Right lobe of liver (tissue), 4 donors: ENCODE results near the gene TM9SF3.

ENCODE experiments used
- POLR2A ChIP-seq: fragments of 450-650 bp; IDR thresholded peaks from one replicate; pipeline ENCODE4 v1.6.1; 2017; ENCODE audit warnings: antibody characterized with exemption, mild to moderate bottlenecking
- TF ChIP-seq, protein P1 (sequence below), 4 donors: fragments of 200-600 bp in 3 of 4; fragments of 450-650 bp in 1 of 4; IDR thresholded peaks; one replicate each; pipeline versions ENCODE4 v1.5.1 to v1.8.0; 2016 to 2022; ENCODE audit warnings: antibody characterized with exemption in 4 of 4, mild to moderate bottlenecking in 2 of 4
- donor health status: DM: no; HTN: no; CAD: no.
- donor health status: DM: no; HTN: no; CAD: no.
- donor health status: DM: no; HTN: yes; CAD: no.

DNA sequence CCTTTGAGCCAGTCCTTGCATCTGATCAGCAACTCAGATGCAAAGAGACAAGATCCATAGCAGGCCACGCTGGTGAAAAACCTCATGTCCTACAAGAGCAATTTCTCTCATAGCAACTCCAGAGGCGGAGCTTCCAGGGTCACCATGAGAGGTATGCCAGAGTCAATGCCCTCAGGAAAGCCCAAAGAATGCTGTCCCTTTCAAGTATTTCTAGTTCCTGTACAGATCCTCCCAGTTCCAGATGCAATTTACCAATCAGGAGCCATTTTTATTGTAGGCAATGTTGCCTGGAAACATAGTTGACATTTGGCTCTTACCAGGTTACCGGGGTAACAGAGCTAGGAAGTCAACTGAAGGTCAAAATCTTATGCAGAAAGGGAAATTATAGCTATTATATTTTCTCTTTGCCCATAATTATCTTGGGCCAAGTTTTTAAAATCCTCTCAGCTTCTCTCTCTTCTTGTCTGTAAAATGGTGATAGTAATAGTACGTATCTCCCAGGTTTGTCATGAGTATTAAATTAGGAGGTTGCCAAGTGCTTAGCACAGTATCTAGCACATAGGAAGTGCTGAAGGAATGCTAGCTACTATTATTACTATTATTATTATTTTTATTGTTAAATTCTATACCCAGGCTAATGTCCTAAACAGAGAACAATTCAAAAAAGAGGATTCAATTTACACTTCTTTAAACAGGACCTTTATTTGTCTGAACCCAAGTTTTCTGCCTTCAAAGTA is 46.3 kb upstream of the TM9SF3 start:
- TF ChIP-seq, protein P1, sequence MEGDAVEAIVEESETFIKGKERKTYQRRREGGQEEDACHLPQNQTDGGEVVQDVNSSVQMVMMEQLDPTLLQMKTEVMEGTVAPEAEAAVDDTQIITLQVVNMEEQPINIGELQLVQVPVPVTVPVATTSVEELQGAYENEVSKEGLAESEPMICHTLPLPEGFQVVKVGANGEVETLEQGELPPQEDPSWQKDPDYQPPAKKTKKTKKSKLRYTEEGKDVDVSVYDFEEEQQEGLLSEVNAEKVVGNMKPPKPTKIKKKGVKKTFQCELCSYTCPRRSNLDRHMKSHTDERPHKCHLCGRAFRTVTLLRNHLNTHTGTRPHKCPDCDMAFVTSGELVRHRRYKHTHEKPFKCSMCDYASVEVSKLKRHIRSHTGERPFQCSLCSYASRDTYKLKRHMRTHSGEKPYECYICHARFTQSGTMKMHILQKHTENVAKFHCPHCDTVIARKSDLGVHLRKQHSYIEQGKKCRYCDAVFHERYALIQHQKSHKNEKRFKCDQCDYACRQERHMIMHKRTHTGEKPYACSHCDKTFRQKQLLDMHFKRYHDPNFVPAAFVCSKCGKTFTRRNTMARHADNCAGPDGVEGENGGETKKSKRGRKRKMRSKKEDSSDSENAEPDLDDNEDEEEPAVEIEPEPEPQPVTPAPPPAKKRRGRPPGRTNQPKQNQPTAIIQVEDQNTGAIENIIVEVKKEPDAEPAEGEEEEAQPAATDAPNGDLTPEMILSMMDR (IDR thresholded peaks at IDR 0.05), result no peak
- no peak for TF ChIP-seq POLR2A
